Activated CD8-positive, alpha-beta memory T cell treated with anti-CD3 and anti-CD28 coated beads for 24 hours (primary cell): ENCODE data around the gene CAMKMT.

Experiments
- DNase-seq: peaks from one replicate; pipeline ENCODE4 v3.0.0-alpha.2; 2020

CAMKMT gene

GRCh38 chr2:44807201-44808025 is 445.7 kb downstream of the CAMKMT start:
- DNase-seq = no peak

GRCh38 chr2:44810892-44811530 is 449.3 kb downstream of the CAMKMT start:
- no peak for DNase-seq

DNA sequence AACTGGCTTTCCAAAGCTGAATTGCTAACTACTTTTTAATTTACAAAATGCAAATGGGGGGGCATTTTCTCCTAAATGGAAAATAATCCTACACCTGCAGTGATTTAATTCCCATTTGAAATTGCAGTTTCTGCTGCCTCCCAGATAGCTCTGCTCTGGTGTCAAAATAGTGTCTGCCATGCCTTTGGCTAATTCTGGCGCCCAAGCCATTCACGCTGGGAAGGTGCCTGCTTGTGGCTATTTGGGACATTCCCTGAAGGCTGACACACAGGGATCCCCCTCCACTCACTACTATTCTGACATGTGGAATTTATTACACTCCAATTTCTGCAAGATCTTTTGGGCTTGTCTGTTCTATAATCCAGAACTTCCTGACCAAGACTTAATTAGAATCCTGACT is 451.4 kb downstream of the CAMKMT start:
- no peak for DNase-seq

- DNase-seq = no peak
Observed at GRCh38 chr2:44813658-44814057, 451.9 kb downstream of the CAMKMT start.

GRCh38 chr2:44817256-44817655 is 455.5 kb downstream of the CAMKMT start:
- no peak for DNase-seq

DNA sequence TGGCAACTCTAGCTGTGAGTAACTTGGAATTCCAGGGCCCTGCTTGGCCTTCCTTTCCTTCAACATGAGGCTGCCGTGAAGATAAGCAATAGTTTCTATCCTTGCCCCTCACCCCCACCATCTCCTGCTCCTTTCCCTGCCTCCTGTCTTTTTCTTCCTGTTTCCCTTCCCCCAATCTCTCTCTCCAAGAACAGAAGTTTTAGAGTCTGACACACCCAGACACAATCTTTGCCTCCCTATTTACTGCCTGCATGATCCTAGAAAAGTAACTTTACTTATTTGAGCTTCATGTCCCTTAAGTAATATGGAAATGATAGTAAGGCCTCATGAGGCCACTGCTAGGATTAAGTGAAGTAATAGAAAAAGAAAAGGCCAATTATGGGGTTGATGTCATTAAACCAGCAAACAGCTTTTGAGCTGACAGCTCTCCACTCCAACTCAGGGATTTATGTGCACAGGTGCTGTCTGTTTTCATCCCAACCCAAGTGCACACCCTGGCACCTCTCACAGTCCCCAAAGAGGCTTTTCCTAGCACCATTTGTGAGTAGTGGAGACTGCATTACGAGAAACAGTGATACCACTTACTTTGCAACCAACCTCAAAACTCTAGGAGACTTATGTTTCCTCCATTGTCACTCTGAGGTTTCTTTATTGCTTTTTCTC is 456.1 kb downstream of the CAMKMT start:
- no peak for DNase-seq

DNA sequence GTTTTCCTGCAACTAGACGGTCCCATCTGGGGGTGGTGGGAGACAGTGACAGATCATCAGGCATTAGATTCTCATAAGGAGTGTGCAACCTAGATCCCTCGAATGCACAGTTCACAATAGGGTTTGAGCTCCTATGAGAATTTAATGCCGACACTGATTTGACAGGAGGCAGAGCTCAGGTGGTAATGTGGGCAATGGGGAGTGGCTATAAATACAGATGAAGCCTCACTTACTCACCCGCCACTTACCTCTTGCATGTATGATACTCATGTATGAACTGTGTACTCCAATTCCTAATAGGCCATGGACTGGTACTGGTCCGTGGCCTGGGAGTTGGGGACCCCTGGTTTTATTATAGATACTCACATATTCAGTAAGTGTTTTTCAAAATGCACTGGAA is 457.3 kb downstream of the CAMKMT start:
- DNase-seq = no peak

- DNase-seq = no peak
Observed at GRCh38 chr2:44821500-44821899, 459.8 kb downstream of the CAMKMT start.

GRCh38 chr2:44822174-44822573 is 460.4 kb downstream of the CAMKMT start:
- no peak for DNase-seq
